GM06990 (cell line): Measurements from ENCODE around the gene SLC26A8.

Experiments
- DNase-seq: peaks from one replicate; pipeline ENCODE4 v3.0.0-alpha.2; 2011; ENCODE audit not compliant: insufficient read length; ENCODE audit errors: extremely low read depth
- H3K27me3 ChIP-seq: replicated peaks from 2 replicates; pipeline ENCODE4 v1.6.0; 2011; ENCODE audit warnings: low read length; ENCODE audit not compliant: control insufficient read depth, insufficient read depth
- H3K36me3 ChIP-seq: 2 replicates; pipeline ENCODE4 v1.5.1; 2011; ENCODE audit warnings: low read length; ENCODE audit not compliant: control insufficient read depth, insufficient read depth
- H3K4me3 ChIP-seq: replicated peaks from 2 replicates; pipeline ENCODE4 v1.5.1; 2011; ENCODE audit warnings: low read depth, mild to moderate bottlenecking, control low read depth, low read length
- CTCF ChIP-seq: IDR thresholded peaks from 2 replicates; pipeline ENCODE4 v1.5.1; 2011; ENCODE audit warnings: low read length, control low read depth, mild to moderate bottlenecking, inconsistent platforms; ENCODE audit not compliant: insufficient read depth, poor library complexity, severe bottlenecking

SLC26A8 gene

GRCh38 chr6:36049582-36049981 is 25.1 kb upstream of the SLC26A8 start:
- no peak for TF ChIP-seq CTCF
- no peak for DNase-seq
- Histone ChIP-seq H3K27me3 (no peaks in the 10 kb centered on the region), H3K4me3 (no peak overlapping the region), H3K36me3 (no peaks in the 10 kb centered on the region; the same call in 1 of the 2 replicates)

GRCh38 chr6:36042618-36043260 is 18.3 kb upstream of the SLC26A8 start:
- no peak for DNase-seq
- Histone ChIP-seq H3K36me3 (no peaks in the 10 kb centered on the region), H3K4me3 (no peak overlapping the region), H3K27me3 (no peaks in the 10 kb centered on the region)
- TF ChIP-seq CTCF: no peak

GRCh38 chr6:36040958-36041357 is 16.5 kb upstream of the SLC26A8 start:
- Histone ChIP-seq H3K36me3 (no peaks in the 10 kb centered on the region), H3K27me3 (no peaks in the 10 kb centered on the region), H3K4me3 (no peak overlapping the region)
- TF ChIP-seq CTCF: no peak
- no peak for DNase-seq

- Histone ChIP-seq H3K27me3 (no peaks in the 10 kb centered on the region), H3K36me3 (no peaks in the 10 kb centered on the region), H3K4me3 (no peak overlapping the region)
- no peak for TF ChIP-seq CTCF
- DNase-seq: no peak
These were observed 14.7 kb upstream of the SLC26A8 start for GRCh38 chr6:36039112-36039511.

GRCh38 chr6:36038120-36038876 is 13.9 kb upstream of the SLC26A8 start:
- H3K4me3 ChIP-seq: no peak overlapping the region
- no peak for DNase-seq
- TF ChIP-seq CTCF: no peak
- H3K36me3 ChIP-seq: no peaks in the 10 kb centered on the region
- H3K27me3 ChIP-seq: no peaks in the 10 kb centered on the region
